GM21528 (cell line): ENCODE results near the gene THEM5.
"Not testable (repeated sequence)": the region's sequence is repeated elsewhere in the genome, so short reads cannot be mapped to it uniquely, and the experiment has no call there.

ENCODE experiments used
- ATAC-seq: cut with Tn5 transposase; IDR thresholded peaks from one replicate; pipeline ENCODE4 v1.9.1; 2021; ENCODE audit warnings: mild to moderate bottlenecking, moderate library complexity; ENCODE audit not compliant: unreplicated experiment, low FRiP score

The THEM5 gene

DNA sequence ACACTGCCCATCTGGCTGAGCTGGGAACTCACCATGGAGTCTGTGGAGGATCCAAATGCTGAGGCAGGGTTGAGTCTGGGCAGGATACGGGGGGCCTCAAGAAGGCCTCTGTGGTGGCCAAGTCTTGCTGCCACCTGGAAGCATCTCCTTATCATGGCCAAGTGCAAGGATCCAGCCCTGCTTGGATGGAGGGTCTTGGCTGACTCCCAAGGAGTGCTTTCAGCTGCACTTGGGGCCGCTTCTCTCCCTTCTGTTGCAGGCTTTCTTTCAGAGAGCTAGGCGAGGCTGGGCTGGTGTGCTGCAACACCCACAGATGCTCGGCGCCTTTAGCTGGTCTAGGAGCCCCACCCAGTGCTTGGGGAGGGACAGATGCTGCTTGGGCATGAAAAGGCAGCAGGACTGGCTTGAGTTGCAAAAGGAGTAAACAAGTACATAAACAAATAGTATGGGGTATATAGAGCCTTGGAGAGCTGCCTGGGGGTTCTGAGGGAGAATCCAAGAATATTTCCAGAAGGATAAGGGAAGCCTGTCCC is at the start of gene THEM5:
TSS of gene THEM5 (minus strand) at position 302 of the 533 bp plus-strand sequence. CDS start at position 155, 147 bp downstream.
- ATAC-seq: no peak

GRCh38 chr1:151902858-151903257 is 49.3 kb upstream of the THEM5 start:
- no peak for ATAC-seq

- ATAC-seq: not testable (repeated sequence)
Observed at GRCh38 chr1:151900804-151901203, 47.3 kb upstream of the THEM5 start.

DNA sequence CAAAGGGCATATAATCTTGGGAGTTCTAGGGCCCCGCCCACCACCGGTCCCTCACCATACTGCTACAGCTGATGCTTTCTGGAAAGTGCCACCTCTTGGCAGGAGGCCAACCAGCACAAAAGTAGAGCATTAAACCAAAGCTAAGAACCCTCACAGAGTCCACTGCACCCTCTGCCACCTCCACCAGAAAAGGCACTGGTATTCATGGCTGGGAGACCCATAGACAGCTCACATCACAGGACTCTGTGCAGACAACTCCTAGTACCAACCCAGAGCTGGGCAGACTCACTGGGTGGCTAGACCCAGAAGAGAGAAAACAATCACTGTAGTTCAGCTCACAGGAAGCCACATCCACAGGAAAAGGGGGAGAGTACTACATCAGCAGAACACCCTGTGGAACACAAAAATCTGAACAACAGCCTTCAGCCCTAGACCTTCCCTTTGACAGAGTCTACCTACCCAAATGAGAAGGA is 45.0 kb upstream of the THEM5 start:
- ATAC-seq: no peak

DNA sequence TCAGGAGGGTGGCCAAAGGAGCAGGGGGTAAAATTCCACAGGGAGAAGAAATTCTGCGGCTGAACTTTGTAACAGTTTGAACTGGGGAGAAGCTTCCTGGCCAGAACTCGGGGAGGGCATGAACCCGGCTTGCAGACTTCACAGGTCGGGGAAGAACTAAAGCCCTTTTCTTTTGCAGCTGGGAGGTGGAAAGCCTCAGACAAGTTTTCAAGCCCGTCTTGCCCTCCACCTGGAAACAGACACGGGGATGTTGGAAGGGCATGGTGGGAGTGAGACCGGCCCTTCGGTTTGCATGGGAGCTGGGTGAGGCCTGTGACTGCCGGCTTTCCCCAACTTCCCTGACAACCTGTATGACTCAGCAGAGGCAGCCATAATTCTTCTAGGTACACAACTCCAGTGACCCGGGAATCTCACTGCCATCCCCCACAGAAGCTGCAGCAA is 44.5 kb upstream of the THEM5 start:
- no peak for ATAC-seq

GRCh38 chr1:151893176-151893924 is 39.8 kb upstream of the THEM5 start:
- no peak for ATAC-seq

GRCh38 chr1:151892190-151892589 is 38.7 kb upstream of the THEM5 start:
- no peak for ATAC-seq

- no peak for ATAC-seq
Observed at GRCh38 chr1:151891512-151891911, 38.0 kb upstream of the THEM5 start.

DNA sequence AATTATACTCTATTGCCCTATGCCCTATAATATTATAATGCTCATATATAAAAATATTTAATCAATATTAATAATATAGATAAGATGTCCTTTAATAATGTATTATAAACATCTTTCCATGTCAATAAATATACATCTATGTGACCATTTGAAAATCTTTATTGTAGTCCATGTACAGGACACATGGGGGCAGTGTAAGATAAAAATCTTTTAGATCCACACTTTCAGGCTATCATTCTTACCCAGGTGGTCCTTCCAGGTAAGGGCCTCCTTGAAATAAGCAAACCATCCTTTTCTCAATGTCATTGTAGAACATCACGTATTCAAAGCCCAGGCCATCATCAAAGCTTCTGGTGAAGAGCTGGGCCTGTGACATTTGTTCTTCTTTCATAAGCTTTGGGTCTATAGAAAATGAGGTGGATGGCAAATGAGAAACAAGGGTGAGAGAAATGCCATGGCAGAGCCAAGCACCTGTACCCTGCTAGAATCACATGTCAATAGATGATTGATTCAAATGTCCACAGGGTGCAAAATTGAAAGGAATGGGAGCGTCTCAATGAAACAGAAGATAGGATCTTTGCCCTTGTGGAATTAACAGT is 35.6 kb upstream of the THEM5 start:
- no peak for ATAC-seq

DNA sequence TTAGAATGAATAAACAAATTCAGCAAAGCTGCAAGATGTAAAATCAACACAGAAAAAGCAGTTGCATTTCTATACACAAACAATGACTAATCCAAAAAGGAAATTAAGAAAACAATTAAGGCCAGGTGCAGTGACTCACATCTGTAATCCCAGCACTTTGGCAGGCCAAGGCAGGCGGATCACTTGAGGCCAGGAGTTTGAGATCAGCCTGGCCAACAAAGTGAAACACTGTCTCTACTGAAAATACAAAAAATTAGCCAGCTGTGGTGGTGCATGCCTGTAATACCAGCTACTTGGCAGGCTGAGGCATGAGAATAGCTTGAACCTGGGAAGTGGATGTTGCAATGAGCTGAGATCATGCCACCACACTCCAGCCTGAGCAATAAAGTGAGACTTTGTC is 33.5 kb upstream of the THEM5 start:
- no peak for ATAC-seq

DNA sequence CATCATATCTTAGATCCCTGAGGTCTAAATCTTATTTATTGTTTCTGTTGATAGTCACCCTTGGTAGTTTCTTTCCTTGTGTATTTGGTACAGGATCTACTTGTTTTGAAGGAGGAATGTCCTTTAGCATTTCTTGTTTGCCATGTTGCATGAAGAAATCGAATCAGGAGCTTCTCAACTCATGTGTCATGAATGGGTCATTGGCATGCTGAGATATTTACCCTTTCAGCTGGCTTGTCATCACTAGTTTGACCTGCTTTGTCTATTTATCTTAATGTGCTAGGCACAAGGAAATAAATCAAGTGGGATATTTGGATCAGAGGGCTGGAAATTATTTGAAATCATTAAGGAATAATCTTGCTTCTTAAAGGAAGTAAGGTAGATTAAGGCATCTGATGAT is 32.0 kb upstream of the THEM5 start:
- no peak for ATAC-seq

DNA sequence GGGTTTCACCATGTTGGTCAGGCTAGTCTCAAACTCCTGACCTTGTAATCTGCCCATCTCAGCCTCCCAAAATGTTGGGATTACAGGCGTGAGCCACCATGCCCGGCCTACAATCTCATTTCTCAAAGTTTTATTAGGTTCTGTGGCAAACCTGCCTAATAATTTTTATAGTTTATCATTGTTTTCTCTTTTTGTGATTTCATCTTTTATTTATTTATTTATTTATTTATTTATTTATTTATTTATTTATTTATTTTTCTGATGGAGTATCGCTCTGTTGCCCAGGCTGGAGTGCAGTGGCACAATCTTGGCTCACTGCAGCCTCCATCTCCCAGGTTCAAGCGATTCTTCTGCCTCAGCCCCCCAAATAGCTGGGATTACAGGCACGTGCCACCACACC is 31.4 kb upstream of the THEM5 start:
- not testable (repeated sequence) for ATAC-seq

- ATAC-seq: not testable (repeated sequence)
Observed at GRCh38 chr1:151884445-151884844, 30.9 kb upstream of the THEM5 start.

DNA sequence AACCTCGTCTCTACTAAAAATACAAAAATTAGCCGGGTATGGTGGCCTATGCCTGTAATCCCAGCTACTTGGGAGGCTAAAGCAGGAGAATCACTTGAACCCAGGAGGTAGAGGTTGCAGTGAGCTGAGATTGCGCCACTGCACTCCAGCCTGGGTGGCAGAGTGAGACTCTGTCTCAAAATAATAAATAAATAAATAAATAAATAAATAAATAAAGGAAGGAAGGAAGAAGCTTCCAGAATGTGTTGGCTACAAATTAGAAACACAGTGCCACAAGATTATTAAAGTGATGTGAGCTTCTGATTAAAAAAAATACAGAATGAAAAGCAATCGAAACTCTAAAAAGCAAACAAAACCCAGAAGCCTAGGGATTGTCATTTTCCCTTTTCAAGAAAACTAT is 30.4 kb upstream of the THEM5 start:
- not testable (repeated sequence) for ATAC-seq

- not testable (repeated sequence) for ATAC-seq
Observed at GRCh38 chr1:151882918-151883317, 29.4 kb upstream of the THEM5 start.

DNA sequence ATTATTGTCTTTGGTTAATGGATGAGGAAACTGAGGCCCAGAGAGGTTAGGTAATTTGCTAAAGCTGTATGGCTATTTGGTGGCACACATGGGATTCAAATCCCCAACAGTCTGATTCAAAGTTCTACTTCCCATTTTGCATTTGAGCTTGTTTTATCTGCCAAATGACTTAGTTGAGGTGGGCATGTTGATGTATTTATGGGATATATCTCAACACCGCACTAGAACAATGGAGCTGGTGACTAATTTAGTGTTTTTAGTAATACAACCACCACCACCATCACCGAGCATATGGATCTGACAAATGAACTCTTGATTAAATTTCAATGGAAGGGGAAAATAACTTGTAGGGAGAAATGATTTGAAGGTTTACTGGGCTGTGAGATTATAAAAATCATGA is 29.0 kb upstream of the THEM5 start:
- ATAC-seq: no peak

GRCh38 chr1:151881479-151881878 is 28.0 kb upstream of the THEM5 start:
- ATAC-seq: no peak

DNA sequence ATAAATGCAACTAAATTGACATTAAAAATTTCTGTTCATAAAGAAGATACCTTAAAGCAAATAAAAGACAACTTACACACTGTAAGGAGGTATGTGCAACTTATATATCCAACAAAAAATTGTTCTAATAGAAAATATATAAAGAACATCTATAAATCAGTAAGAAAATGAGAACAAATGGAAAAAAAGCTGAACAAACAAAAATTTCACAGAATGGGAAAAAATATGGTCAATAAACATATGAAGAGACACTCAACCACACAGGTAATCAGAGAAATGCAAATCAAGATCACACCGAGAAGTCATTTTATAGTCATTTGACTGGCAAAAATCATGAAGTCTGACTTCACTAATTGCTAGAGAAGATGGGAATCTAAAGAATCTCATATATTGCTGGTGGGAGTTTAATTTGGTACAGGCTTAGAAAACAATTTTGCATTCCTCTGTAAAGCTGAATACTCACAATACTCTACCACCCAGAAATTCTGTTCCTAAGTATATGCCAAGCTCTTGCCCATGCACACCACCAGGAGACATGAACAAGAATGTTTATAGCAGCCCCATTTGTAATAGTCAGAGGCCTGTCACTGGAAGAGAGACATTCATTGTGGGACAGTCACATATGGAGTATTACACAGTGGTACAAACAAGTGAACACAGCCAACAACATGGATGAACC is 22.0 kb upstream of the THEM5 start:
- ATAC-seq: no peak

DNA sequence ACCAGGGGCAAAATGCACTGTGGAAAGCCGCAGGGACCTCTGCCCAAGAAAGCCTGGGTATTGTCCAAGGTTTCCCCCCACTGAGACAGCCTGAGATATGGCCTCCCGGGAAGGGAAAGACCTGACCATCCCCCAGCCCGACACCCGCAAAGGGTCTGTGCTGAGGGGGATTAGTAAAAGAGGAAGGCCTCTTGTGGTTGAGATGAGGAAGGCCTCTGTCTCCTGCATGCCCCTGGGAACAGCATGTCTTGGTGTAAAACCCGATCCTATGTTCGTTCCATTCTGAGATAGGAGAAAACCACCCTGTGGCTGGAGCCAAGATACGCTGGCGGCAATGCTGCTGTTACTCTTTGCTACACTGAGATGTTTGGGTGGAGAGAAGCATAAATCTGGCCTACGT is 19.3 kb upstream of the THEM5 start:
- not testable (repeated sequence) for ATAC-seq

DNA sequence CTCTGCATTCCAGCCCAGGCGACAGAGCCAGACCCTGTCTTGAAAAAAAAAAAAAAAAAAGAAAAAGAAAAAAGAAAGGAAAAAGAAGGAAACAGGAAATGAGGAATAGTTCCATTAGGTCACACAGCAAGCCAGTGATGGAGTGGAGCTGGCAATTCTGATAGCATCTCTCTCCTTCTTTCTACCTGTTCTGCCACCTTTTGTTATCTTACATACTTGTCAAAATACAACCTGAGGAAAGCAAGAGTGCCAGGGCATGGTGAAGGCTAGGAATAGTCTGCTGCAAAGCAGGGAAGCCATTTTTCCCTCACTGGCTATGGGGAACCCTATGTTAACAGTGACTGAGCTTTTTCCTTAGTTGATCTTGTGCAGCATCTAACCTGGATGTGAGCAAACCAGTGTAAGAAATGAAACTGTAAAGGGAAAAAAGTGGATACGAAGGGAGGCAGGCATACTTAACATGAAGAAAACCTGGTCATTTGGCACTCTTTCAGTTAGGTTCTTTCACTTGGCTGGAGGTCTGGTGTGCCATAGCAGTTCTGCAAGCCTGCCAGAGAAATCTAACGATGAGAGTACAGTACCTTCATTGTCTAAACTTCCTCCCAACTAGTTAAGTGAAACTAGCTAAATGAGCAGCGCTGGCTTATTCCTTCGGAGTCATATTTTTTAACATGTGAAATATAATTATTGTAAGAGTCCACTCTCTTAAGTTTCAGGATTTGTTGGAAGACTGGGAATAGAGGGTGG is 17.9 kb upstream of the THEM5 start:
- no peak for ATAC-seq
